Fibroblast of lung (primary cell): ENCODE data around the gene PKP1.

Experiments
- CTCF ChIP-seq, 2 donors: IDR thresholded peaks in 1 of 2; conservative IDR thresholded peaks in 1 of 2; 1 replicate in 1 of 2; 2 replicates in 1 of 2; pipeline ENCODE4 v1.5.1; 2011 to 2012; ENCODE audit warnings: low read length in 2 of 2, control low read depth in 1 of 2, inconsistent platforms in 1 of 2, low read depth in 1 of 2, mild to moderate bottlenecking in 1 of 2
- EZH2 ChIP-seq: IDR thresholded peaks from 2 replicates; pipeline ENCODE4 v1.5.1; 2012; ENCODE audit warnings: low read length, control low read depth, mild to moderate bottlenecking; ENCODE audit errors: missing control alignments

GRCh38 chr1:201251411-201251810, 31.9 kb upstream of the PKP1 start:
- no peak for TF ChIP-seq CTCF (conservative IDR thresholded peaks at IDR 0.05 in 1 of 2, IDR thresholded peaks at IDR 0.05 in 1 of 2; ENCODE audit: low read depth in 1 of 2, low read length in 2 of 2)
- no peak for TF ChIP-seq EZH2
